Lower leg skin (tissue), 3 donors: ENCODE data around the gene GCM1.

ENCODE experiments used
- POLR2A ChIP-seq, 2 donors: fragments of 450-650 bp; IDR thresholded peaks; one replicate each; pipeline ENCODE4 v1.6.1; 2016 to 2017; ENCODE audit warnings: antibody characterized with exemption in 2 of 2, mild to moderate bottlenecking in 1 of 2, moderate library complexity in 1 of 2
- TF ChIP-seq, protein P1 (sequence below), 3 donors: fragments of 450-650 bp; IDR thresholded peaks; one replicate each; pipeline ENCODE4 v1.5.1; 2016; ENCODE audit warnings: antibody characterized with exemption in 3 of 3, mild to moderate bottlenecking in 3 of 3, moderate library complexity in 2 of 3

DNA sequence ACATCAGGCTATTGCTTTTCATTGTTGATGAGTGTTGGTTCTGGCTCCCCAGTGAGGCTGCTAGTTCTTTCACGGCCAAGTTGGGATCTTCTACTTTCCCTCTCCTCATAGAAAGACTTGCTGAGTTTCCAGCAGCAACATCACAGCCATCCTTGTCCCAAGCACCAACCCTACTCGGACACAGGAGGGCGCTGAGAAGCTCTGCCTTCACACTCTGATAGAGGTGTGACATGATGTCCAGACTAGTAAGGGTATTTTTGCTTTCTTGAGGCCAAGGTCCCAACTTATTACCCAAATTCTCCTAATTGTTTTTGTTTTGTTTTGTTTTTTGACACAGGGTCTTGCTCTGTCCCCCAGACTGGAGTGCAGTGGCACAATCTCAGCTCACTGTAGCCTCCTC lies 3.0 kb upstream of the GCM1 start:
- TF ChIP-seq, protein P1, sequence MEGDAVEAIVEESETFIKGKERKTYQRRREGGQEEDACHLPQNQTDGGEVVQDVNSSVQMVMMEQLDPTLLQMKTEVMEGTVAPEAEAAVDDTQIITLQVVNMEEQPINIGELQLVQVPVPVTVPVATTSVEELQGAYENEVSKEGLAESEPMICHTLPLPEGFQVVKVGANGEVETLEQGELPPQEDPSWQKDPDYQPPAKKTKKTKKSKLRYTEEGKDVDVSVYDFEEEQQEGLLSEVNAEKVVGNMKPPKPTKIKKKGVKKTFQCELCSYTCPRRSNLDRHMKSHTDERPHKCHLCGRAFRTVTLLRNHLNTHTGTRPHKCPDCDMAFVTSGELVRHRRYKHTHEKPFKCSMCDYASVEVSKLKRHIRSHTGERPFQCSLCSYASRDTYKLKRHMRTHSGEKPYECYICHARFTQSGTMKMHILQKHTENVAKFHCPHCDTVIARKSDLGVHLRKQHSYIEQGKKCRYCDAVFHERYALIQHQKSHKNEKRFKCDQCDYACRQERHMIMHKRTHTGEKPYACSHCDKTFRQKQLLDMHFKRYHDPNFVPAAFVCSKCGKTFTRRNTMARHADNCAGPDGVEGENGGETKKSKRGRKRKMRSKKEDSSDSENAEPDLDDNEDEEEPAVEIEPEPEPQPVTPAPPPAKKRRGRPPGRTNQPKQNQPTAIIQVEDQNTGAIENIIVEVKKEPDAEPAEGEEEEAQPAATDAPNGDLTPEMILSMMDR (IDR thresholded peaks at IDR 0.05) = no peak
- no peak for TF ChIP-seq POLR2A (IDR thresholded peaks at IDR 0.05)
